Epithelial cell of proximal tubule (primary cell): ENCODE data around the gene STAG1. TPM values are rescaled to one million over a fixed set of nuclear protein-coding genes. Genes with fewer than 3 reads are reported as not detected.
A peak's percentile ranks its signal among the peaks of the same experiment; 100 is the strongest.
"Not testable (repeated sequence)": the region's sequence is repeated elsewhere in the genome, so short reads cannot be mapped to it uniquely, and the experiment has no call there.

Source experiments
- DNase-seq: peaks from one replicate; pipeline ENCODE4 v3.0.0-alpha.2; 2011; ENCODE audit warnings: low read depth
- H3K4me3 ChIP-seq: 2 replicates; pipeline ENCODE4 v1.5.1; 2011; ENCODE audit warnings: low read depth, mild to moderate bottlenecking, low read length
- total RNA-seq: library from RNA; depleted of rRNA; stranded (reverse); fragments of >200 nt; gene quantifications from 2 replicates; pipeline ENCODE4 v1.2.3, GENCODE V29; 2015
- TF ChIP-seq, protein P1 (sequence below): conservative IDR thresholded peaks from 2 replicates; pipeline ENCODE4 v1.5.1; 2012; ENCODE audit warnings: low read depth, mild to moderate bottlenecking, low read length

STAG1 gene
- total RNA-seq, 1 donor from 2014 or later: 16.3 TPM

DNA sequence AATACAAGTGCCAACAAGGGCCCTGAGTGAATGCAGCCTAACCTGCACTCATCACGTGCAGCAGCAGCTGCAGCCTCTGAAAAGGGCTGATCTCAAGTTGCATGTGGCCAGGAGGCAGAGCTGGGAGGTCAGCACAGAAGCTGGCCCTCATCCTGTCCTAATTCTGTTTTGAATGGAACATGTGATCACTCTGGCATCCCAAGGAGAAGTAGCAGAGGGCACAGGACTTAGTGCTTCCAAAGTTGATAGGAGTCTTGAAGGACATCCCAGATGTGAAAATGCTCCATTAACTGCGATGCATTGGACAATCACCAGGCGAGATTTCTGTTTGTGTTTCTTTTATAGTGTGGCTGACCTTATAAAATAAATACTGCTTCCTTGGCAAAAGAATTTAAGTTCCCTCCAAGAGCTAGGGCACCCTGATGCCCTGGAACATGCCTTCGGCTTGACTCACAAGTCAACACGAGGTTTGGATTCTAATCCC lies 31.6 kb upstream of the STAG1 start:
- DNase-seq: no peak
- TF ChIP-seq, protein P1, sequence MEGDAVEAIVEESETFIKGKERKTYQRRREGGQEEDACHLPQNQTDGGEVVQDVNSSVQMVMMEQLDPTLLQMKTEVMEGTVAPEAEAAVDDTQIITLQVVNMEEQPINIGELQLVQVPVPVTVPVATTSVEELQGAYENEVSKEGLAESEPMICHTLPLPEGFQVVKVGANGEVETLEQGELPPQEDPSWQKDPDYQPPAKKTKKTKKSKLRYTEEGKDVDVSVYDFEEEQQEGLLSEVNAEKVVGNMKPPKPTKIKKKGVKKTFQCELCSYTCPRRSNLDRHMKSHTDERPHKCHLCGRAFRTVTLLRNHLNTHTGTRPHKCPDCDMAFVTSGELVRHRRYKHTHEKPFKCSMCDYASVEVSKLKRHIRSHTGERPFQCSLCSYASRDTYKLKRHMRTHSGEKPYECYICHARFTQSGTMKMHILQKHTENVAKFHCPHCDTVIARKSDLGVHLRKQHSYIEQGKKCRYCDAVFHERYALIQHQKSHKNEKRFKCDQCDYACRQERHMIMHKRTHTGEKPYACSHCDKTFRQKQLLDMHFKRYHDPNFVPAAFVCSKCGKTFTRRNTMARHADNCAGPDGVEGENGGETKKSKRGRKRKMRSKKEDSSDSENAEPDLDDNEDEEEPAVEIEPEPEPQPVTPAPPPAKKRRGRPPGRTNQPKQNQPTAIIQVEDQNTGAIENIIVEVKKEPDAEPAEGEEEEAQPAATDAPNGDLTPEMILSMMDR: no peak
- no peak overlapping the region for H3K4me3 ChIP-seq

GRCh38 chr3:136780741-136781140 lies 28.6 kb upstream of the STAG1 start:
- H3K4me3 ChIP-seq: no peak overlapping the region
- TF ChIP-seq, protein P1: no peak
- DNase-seq: no peak

DNA sequence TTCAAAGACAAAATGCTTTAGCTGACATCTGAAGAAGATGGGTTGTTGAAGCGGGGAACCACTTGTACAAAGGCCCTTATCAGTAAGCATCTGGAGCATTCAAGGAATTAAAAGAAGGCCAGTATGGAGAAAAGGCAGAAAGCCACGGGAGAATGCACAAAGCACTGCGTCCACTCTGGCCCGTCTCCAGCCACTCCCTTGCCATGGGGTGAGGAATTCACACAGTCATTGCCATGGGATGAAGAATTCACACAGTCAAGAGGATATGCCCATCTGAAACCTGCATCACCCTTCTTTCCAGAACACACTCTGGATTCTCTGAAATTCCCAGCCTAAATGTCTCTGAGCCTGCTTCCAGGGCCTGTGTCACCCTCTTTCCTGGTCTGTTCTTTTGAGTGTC lies 26.7 kb upstream of the STAG1 start:
- peak; percentile 60 for DNase-seq
- no peak overlapping the region for H3K4me3 ChIP-seq
- TF ChIP-seq, protein P1: no peak

DNA sequence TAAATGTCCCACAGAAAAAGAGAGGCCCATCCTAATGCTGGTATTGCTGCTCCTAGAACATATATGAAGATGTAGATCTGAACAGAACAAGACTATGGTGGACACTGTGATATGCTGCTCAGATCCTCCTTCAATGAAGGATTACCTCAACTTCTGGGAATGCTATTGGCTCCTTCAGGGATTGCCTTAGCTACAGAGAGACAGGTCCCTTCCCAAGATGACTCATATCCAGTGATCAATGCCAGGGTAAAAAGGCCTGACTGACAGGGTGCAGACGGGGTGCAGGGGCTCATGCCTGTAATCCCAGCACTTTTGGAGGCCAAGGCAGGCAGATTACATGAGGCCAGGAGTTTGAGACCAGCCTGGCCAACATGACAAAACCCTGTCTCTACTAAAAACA lies 20.5 kb upstream of the STAG1 start:
- no peak overlapping the region for H3K4me3 ChIP-seq
- no peak for DNase-seq
- TF ChIP-seq, protein P1: no peak

- not testable (repeated sequence) for H3K4me3 ChIP-seq, DNase-seq
- TF ChIP-seq, protein P1: peak; percentile 67
Measured at GRCh38 chr3:136758160-136759102, 6.3 kb upstream of the STAG1 start.

- TF ChIP-seq, protein P1: no peak
- H3K4me3 ChIP-seq: no peak overlapping the region
- no peak for DNase-seq
Measured at GRCh38 chr3:136755192-136755591, 3.0 kb upstream of the STAG1 start.
